Activated T-cell treated with anti-CD3 and anti-CD28 coated beads for 24 hours (primary cell): Measurements from ENCODE around the gene METRN.

Source experiments
- DNase-seq: peaks from one replicate; pipeline ENCODE4 v3.0.0-alpha.2; 2020; ENCODE audit warnings: low read depth

The METRN gene

GRCh38 chr16:759110-759910 is 44.4 kb downstream of the METRN start:
- no peak for DNase-seq

- DNase-seq: no peak
Observed at GRCh38 chr16:760065-760464, 45.1 kb downstream of the METRN start.

DNA sequence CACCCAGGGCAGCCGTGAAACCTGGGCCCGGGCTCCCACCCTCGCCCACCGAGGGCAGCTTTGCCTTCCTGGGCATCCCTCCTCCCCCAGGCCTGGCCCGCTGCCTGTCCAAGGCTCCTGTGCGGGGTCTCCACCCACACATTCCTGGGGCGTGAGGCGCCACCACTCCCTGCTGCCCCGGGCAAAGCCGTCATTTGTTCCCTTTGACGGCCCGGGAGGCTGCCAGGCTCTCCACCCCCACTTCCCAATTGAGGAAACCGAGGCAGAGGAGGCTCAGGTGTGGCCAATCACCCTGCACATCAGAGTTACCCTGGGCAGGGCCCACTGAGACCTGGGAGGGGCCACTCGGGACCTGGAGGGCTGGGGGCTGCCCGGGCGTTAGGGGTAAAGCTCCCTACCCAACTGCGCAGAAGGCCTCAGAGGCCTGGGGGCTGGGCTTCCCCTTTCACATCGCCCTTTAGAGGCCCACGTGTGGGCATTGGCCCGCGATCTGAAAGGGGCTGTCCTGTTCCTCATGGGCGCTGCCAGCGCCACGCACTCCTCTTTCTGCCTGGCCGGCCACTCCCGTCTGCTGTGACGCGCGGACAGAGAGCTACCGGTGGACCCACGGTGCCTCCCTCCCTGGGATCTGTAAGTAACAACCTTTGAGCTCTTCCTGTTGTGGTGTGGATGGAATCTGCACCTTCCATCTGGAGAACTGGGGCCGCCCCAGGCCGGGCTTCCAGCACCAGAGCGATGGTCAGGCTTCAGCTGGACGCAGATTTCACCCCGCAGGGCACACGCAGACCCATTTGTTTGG is 45.8 kb downstream of the METRN start, which contains the start of gene MSLN:
Gene MSLN (plus strand): TSS at position 190 of the 799 bp plus-strand sequence. CDS start 1,947 bp downstream, outside the sequence.
- no peak for DNase-seq

- DNase-seq: no peak
Observed at GRCh38 chr16:761625-762513, 47.0 kb downstream of the METRN start.

GRCh38 chr16:762595-763268 is 47.8 kb downstream of the METRN start:
- no peak for DNase-seq

GRCh38 chr16:763369-764183 is 48.7 kb downstream of the METRN start:
- DNase-seq: no peak

GRCh38 chr16:764184-764750 is 49.3 kb downstream of the METRN start:
- no peak for DNase-seq

DNA sequence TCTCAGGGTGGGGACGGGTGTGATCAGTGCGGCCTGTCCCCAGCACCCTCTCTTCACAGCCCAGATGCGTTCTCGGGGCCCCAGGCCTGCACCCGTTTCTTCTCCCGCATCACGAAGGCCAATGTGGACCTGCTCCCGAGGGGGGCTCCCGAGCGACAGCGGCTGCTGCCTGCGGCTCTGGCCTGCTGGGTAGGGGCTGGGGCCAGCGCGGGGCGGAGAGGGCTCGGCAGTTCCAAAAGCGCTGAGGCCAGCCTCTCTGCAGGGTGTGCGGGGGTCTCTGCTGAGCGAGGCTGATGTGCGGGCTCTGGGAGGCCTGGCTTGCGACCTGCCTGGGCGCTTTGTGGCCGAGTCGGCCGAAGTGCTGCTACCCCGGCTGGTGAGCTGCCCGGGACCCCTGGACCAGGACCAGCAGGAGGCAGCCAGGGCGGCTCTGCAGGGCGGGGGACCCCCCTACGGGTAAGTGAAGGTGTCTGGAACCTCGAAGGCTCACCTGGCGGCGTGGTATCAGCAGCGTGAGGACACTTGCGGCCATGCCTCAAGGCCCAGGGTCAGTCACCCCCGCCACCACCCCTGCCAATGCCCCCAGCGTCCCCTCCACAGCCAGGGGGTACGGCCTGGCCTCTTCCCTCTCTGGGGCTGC is 50.0 kb downstream of the METRN start:
- no peak for DNase-seq

DNA sequence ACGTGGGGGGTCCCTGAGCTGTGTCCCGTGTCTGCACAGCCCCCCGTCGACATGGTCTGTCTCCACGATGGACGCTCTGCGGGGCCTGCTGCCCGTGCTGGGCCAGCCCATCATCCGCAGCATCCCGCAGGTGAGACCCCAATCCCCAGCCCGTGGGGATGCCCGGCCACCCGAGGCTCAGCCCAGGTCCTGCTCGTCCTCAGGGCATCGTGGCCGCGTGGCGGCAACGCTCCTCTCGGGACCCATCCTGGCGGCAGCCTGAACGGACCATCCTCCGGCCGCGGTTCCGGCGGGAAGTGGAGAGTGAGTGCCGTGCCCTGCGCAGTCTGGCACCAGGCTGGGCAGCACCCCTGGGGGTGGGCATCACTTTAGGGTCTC is 50.6 kb downstream of the METRN start:
- DNase-seq: no peak

GRCh38 chr16:766008-766819 is 51.3 kb downstream of the METRN start:
- DNase-seq: no peak

DNA sequence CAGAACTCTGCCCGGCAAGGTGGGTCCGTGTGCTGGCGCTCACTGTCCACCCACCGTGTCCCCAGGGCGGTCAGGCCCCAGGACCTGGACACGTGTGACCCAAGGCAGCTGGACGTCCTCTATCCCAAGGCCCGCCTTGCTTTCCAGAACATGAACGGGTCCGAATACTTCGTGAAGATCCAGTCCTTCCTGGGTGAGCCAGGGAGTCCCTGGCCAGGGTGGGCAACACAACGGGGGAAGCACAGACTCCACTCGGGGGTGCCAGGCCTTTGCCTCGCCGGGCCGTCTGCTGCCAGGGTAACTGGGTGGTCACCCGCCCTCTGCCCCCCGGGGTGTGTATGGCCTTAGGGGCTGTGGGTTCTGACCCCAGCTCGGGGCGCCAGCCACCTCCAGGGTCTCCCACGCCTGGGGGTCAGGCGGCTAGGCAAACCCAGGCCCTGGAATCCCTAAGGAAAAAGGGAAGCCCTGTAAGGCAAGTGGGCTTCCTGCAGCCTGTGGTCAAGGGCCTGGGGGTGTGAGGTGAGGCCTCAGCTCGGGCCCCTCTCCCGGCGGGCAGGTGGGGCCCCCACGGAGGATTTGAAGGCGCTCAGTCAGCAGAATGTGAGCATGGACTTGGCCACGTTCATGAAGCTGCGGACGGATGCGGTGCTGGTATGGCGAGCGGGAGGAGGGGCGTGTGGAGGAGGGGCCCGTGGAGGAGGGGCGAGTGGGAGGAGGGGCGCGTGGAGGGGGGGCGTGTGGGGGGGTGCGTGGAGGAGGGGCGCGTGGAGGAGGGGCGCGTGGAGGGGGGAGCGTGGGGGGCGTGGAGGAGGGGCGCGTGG is 52.1 kb downstream of the METRN start:
- DNase-seq: no peak

GRCh38 chr16:767743-768235 is 52.9 kb downstream of the METRN start:
- DNase-seq: no peak

DNA sequence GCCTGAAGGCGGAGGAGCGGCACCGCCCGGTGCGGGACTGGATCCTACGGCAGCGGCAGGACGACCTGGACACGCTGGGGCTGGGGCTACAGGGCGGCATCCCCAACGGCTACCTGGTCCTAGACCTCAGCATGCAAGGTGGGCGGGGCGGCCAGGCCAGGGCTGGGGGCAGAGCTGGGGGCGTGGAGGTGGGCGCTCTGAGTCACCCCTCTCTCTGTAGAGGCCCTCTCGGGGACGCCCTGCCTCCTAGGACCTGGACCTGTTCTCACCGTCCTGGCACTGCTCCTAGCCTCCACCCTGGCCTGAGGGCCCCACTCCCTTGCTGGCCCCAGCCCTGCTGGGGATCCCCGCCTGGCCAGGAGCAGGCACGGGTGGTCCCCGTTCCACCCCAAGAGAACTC is 53.5 kb downstream of the METRN start:
- DNase-seq: no peak
